SK-N-SH treated with all-trans-retinoic acid at 6 μM for 48 hours (cell line): ENCODE measurements around the gene CCDC85C.

Experiments used
- CREB5 ChIP-seq: fragments of 250-450 bp; sonication (Bioruptor Pico); IDR thresholded peaks from 2 replicates; pipeline ENCODE4 v1.5.1; 2020; ENCODE audit warnings: low read depth, mild to moderate bottlenecking, moderate library complexity
- GLIS3 ChIP-seq: fragments of 250-450 bp; sonication (Bioruptor Pico); IDR thresholded peaks from 2 replicates; pipeline ENCODE4 v1.5.0; 2020; ENCODE audit warnings: mild to moderate bottlenecking, moderate library complexity
- ISL1 ChIP-seq: fragments of 250-450 bp; sonication (Bioruptor Pico); IDR thresholded peaks from 2 replicates; pipeline ENCODE4 v2.1.2; 2022; ENCODE audit warnings: mild to moderate bottlenecking, moderate library complexity
- OSR1 ChIP-seq: fragments of 250-450 bp; sonication (Bioruptor Pico); IDR thresholded peaks from 2 replicates; pipeline ENCODE4 v1.8.0; 2022; ENCODE audit warnings: moderate library complexity, mild to moderate bottlenecking, inconsistent platforms
- RARB ChIP-seq: fragments of 250-450 bp; sonication (Bioruptor Pico); IDR thresholded peaks from 2 replicates; pipeline ENCODE4 v1.8.0; 2021; ENCODE audit warnings: mild to moderate bottlenecking, moderate library complexity
- TOX ChIP-seq: fragments of 250-450 bp; sonication (Bioruptor Pico); IDR thresholded peaks from 2 replicates; pipeline ENCODE4 v1.8.0; 2021; ENCODE audit warnings: mild to moderate bottlenecking, moderate library complexity, borderline replicate concordance
- ZFP30 ChIP-seq: fragments of 450-650 bp; formaldehyde crosslinking; IDR thresholded peaks from 2 replicates; pipeline ENCODE4 v1.5.0; 2022; ENCODE audit warnings: mild to moderate bottlenecking, moderate library complexity
- ZNF565 ChIP-seq: fragments of 450-650 bp; formaldehyde crosslinking; conservative IDR thresholded peaks from 2 replicates; pipeline ENCODE4 v1.5.0; 2020; ENCODE audit warnings: low read depth, mild to moderate bottlenecking, moderate library complexity
- TF ChIP-seq, protein P1 (sequence below): fragments of 250-450 bp; sonication (Bioruptor Pico); IDR thresholded peaks from 2 replicates; pipeline ENCODE4 v1.5.0; 2020; ENCODE audit warnings: mild to moderate bottlenecking, moderate library complexity
- TF ChIP-seq, protein P2 (sequence below): fragments of 250-450 bp; sonication (Bioruptor Pico); IDR thresholded peaks from 2 replicates; pipeline ENCODE4 v1.5.1; 2021; ENCODE audit warnings: mild to moderate bottlenecking, moderate library complexity
- TF ChIP-seq, protein P3 (sequence below): fragments of 250-450 bp; sonication (Bioruptor Pico); IDR thresholded peaks from 2 replicates; pipeline ENCODE4 v1.8.0; 2020; ENCODE audit warnings: mild to moderate bottlenecking, moderate library complexity, borderline replicate concordance

- TF ChIP-seq GLIS3 (CRISPR knock-in tag) (no peak), TOX (no peak), OSR1 (no peak), CREB5 (CRISPR knock-in tag) (no peak), ZNF565 (CRISPR knock-in tag) (no peak), ZFP30 (no peak), RARB (CRISPR knock-in tag) (no peak), ISL1 (CRISPR knock-in tag) (no peak)
- TF ChIP-seq, protein P1, sequence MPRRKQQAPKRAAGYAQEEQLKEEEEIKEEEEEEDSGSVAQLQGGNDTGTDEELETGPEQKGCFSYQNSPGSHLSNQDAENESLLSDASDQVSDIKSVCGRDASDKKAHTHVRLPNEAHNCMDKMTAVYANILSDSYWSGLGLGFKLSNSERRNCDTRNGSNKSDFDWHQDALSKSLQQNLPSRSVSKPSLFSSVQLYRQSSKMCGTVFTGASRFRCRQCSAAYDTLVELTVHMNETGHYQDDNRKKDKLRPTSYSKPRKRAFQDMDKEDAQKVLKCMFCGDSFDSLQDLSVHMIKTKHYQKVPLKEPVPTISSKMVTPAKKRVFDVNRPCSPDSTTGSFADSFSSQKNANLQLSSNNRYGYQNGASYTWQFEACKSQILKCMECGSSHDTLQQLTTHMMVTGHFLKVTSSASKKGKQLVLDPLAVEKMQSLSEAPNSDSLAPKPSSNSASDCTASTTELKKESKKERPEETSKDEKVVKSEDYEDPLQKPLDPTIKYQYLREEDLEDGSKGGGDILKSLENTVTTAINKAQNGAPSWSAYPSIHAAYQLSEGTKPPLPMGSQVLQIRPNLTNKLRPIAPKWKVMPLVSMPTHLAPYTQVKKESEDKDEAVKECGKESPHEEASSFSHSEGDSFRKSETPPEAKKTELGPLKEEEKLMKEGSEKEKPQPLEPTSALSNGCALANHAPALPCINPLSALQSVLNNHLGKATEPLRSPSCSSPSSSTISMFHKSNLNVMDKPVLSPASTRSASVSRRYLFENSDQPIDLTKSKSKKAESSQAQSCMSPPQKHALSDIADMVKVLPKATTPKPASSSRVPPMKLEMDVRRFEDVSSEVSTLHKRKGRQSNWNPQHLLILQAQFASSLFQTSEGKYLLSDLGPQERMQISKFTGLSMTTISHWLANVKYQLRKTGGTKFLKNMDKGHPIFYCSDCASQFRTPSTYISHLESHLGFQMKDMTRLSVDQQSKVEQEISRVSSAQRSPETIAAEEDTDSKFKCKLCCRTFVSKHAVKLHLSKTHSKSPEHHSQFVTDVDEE (CRISPR knock-in tag): no peak
- TF ChIP-seq, protein P2, sequence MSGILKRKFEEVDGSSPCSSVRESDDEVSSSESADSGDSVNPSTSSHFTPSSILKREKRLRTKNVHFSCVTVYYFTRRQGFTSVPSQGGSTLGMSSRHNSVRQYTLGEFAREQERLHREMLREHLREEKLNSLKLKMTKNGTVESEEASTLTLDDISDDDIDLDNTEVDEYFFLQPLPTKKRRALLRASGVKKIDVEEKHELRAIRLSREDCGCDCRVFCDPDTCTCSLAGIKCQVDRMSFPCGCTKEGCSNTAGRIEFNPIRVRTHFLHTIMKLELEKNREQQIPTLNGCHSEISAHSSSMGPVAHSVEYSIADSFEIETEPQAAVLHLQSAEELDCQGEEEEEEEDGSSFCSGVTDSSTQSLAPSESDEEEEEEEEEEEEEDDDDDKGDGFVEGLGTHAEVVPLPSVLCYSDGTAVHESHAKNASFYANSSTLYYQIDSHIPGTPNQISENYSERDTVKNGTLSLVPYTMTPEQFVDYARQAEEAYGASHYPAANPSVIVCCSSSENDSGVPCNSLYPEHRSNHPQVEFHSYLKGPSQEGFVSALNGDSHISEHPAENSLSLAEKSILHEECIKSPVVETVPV (CRISPR knock-in tag): no peak
- TF ChIP-seq, protein P3, sequence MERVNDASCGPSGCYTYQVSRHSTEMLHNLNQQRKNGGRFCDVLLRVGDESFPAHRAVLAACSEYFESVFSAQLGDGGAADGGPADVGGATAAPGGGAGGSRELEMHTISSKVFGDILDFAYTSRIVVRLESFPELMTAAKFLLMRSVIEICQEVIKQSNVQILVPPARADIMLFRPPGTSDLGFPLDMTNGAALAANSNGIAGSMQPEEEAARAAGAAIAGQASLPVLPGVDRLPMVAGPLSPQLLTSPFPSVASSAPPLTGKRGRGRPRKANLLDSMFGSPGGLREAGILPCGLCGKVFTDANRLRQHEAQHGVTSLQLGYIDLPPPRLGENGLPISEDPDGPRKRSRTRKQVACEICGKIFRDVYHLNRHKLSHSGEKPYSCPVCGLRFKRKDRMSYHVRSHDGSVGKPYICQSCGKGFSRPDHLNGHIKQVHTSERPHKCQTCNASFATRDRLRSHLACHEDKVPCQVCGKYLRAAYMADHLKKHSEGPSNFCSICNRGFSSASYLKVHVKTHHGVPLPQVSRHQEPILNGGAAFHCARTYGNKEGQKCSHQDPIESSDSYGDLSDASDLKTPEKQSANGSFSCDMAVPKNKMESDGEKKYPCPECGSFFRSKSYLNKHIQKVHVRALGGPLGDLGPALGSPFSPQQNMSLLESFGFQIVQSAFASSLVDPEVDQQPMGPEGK: no peak
These were observed 79.0 kb downstream of the CCDC85C start for GRCh38 chr14:99524804-99525698.
